Activated CD4-positive, alpha-beta T cell treated with anti-CD3 and anti-CD28 coated beads, Interleukin-2, Interleukin-4, amounts not matched to agents 100 ng/mL and 50 ng/mL, durations not matched to agents 16 hours and 8 hours (primary cell): ENCODE data around the gene CYP2R1.
A peak's percentile ranks its signal among the peaks of the same experiment; 100 is the strongest.
"Not testable (repeated sequence)": the region's sequence is repeated elsewhere in the genome, so short reads cannot be mapped to it uniquely, and the experiment has no call there.

Experiments
- DNase-seq: peaks from one replicate; pipeline ENCODE4 v3.0.0-alpha.2; 2020; ENCODE audit warnings: low spot score

Gene CYP2R1

DNA sequence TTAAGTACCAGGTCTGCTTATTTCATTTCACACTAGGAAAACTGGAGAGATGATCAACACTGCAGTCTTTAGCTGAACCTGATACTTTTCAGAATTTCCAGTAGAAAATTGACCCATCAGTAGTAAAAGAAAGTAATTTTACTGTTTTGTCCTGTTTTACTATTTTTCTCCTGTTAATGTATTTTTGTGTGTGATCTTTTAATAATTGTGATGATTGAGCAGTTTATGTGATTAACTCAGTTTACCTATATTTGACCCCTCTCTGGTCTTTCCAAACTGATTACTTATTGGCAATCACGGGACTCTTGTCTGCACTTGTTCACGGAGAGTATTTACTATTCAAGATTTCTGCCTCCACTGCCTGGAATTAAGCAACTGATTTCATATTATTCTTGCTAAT lies 546 bp upstream of the CYP2R1 start:
- no peak for DNase-seq

DNA sequence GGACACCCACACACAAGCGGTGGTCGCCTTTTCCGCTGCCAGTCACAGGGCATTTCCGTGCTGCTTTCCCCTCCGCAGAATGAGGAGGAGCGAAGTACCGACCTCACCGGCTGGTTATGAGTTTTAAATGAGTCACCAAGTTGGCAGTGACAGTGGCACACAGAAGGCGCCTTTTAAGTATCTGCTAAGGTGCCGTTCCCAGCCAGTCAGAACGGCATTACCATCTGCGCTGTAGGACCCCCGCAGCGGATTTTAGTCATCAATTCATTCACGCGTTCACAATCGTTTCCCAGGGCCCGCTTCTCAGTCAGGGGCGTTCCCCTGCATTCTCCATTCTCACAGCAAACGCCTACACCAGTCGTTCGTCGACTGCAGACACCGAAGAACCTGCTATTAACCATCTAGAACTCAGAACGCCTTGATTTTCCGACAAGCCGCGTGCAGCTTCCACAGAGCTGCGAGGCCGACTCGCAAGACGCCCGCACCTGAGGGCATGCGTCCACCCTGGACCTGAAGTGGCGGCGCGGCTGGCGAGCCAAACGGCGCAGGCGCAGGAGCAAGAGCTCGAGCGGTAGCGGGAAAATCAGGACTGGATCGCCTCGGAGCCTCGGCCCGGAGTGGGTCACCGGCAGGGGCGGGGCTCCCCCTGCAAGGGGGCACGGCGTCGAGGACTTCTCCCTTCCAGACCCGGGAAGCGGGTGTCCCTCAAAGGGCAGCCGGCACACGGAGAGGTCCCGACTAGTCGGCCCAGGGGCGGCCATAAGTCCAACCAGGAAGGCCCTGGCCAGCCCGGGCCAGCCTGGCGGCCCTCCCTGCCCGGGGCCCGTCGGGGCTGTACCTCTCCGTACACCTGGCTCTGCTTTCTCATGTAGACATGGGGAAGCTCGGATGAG lies 642 bp downstream of the CYP2R1 start:
- peak; percentile 90 for DNase-seq

DNA sequence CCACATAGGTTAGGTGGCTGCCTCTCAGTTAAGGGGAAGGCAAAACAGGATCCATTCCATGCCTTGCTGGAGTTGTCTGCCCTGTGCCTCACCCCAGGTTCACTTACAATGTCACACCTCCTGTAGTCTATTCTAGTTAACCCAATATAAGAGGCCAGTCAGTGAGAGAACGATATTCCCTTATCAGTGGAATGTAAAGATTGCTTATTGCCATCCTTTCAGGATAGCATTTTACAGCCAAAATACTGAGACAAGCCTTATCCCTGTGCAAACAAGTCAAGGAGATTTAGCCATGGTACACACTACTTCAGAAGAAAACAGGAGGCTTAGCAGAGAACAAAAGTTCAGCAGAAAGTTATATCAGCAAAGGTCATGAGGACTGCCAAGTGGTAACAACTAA lies 5.5 kb downstream of the CYP2R1 start:
- DNase-seq: no peak

- DNase-seq: no peak
Measured at GRCh38 chr11:14884667-14885273, 7.3 kb downstream of the CYP2R1 start.

DNA sequence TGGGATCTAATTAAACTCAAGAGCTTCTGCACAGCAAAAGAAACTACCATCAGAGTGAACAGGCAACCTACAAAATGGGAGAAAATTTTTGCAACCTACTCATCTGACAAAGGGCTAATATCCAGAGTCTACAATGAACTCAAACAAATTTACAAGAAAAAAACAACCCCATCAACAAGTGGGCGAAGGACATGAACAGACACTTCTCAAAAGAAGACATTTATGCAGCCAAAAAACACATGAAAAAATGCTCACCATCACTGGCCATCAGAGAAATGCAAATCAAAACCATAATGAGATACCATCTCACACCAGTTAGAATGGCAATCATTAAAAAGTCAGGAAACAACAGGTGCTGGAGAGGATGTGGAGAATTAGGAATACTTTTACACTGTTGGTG lies 8.3 kb downstream of the CYP2R1 start:
- DNase-seq: not testable (repeated sequence)

DNA sequence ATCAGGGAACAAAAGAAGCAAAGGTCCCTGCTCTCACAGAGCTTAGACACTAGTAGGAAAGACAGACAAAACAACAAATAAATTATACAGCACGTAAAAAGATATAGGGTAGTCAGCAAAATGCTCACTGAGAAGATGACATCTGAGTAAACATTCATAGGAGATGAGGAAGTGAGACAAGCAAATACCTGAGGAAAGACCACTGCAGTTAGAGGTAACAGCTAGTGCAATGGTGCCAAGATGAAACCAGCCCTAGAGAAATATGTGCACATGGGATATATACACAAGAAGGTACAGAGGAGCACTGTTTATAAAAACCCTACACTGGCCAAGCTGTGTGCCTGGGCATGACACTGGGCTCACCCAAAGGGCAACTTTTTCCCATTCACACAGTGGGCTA lies 9.8 kb downstream of the CYP2R1 start:
- DNase-seq: no peak

- no peak for DNase-seq
Measured at GRCh38 chr11:14881576-14882193, 10.3 kb downstream of the CYP2R1 start.

- no peak for DNase-seq
Measured at GRCh38 chr11:14875163-14875562, 16.9 kb downstream of the CYP2R1 start.

DNA sequence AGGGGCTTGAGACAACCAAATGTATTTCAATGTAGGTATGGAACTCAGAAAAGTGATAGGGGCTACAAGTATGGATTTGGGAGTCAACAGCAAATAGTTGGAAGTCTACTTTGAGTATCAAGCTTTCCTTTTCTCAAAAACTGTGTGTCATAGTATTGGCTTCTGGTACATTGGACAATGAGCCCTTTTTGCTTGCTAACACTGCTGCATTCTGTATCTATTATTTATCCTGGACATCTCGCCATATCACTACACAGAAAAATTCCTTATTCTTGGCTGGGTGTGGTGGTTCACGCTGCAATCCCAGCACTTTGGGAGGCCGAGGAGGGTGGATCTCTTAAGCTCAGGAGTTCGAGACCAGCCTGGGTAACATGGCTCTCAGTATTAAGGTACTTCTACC lies 18.4 kb downstream of the CYP2R1 start:
- DNase-seq: no peak

DNA sequence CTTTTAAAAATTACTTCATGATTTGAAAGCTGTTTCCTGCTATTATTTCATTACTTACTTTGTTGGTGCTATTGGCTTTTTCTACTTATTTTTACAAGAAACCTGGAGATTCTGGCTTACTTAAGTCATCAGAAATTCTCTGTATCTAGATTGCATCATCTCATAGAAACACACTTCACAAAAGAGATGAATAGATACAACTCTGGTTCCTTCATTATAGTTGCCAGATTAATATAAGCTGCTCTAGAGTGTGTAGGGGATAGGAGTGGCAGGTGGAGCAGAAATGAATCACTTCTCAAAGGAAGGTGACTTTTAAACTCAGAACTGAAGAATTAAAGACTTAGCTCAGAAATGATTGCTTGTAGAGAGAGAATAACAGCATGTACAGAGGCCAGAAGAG lies 20.0 kb downstream of the CYP2R1 start:
- DNase-seq: no peak

GRCh38 chr11:14863775-14864174 lies 28.3 kb downstream of the CYP2R1 start:
- not testable (repeated sequence) for DNase-seq

DNA sequence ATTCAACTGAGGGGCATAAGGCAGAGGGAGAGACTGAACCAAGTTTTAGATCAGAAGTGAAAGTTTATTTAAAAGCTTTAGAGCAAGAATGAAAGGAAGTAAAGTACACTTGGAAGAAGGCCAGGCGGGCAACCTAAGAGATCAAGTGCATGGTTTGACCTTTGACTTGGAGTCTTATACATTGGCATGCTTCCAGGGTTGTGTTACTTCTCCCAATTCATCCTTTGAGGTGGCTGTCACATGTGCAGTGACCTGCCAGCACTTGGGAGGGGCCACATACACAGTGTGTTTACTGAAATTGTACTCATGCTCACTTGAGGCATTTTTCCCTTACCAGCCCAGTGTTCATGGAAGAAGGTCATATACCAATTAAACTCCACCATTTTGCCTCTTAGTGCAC lies 30.4 kb downstream of the CYP2R1 start:
- no peak for DNase-seq

DNA sequence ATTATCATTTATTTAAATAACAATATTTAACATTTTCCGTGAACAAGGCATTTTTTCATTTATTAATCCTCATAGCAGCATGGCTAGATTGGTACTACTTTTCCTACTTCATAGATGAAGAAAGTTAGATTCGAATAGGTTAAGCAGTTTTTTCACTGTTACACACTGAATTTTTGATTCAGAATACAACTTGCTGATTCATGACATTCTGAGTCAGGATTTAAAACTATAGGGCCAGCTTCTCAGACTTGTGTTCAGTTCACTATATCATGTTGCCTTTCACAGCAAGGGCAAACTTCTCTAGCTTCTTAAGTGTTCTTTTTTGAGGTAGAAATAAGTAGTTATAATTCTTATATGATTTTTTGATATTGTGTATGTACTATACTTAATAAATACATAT lies 31.5 kb downstream of the CYP2R1 start:
- no peak for DNase-seq

- no peak for DNase-seq
Measured at GRCh38 chr11:14858404-14858803, 33.6 kb downstream of the CYP2R1 start.

DNA sequence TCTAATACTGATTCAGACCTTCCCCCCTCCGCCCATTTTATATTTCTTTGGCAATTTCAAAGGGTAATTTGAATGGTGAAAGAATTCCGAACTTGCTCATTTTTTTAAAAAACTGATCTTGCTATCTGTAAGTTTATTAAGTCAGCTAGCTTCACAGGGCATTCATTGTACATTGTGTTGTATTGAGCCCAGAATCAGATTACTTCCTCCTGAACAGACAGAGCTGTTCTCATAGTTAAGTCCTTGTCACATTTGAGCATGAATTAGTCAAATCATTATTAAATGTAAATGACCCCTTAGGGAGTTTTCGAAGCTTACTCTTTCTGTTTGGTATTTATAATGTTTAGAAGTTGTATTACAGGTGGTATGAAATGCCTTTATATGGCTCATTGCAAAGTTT lies 34.4 kb downstream of the CYP2R1 start:
- DNase-seq: no peak

GRCh38 chr11:14855890-14856289 lies 36.1 kb downstream of the CYP2R1 start:
- no peak for DNase-seq

- DNase-seq: no peak
Measured at GRCh38 chr11:14854057-14854456, 38.0 kb downstream of the CYP2R1 start.

- DNase-seq: no peak
Measured at GRCh38 chr11:14852571-14853177, 39.4 kb downstream of the CYP2R1 start.

DNA sequence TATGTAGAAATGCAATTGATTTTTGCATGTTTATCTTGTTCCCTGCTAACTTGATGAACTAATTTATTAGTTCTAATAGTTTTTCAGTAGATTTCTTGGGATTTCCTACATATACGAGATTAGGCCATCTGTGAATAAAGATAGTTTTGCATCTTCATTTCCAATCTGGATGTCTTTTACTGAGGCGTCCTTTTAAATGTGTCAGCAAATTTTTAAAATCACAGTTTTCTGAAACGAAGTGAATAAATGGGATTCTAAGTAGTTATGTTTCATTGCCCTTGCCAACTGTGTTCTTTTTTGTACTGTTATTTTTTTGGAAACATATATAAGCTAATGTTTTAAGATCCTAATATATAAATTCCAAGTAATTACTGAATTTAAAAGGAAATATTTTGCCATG lies 50.0 kb downstream of the CYP2R1 start:
- DNase-seq: no peak

- no peak for DNase-seq
Measured at GRCh38 chr11:14835496-14836492, 56.2 kb downstream of the CYP2R1 start.
